GM21786 (cell line): ENCODE measurements around the gene RXRB.
"Not testable (repeated sequence)": the region's sequence is repeated elsewhere in the genome, so short reads cannot be mapped to it uniquely, and the experiment has no call there.

Experiments
- ATAC-seq: cut with Tn5 transposase; IDR thresholded peaks from one replicate; pipeline ENCODE4 v1.9.1; 2021; ENCODE audit not compliant: unreplicated experiment

RXRB gene

GRCh38 chr6:33164665-33165373, 35.6 kb downstream of the RXRB start:
- ATAC-seq, result no peak

- ATAC-seq, result no peak
Measured at GRCh38 chr6:33164176-33164575, 36.3 kb downstream of the RXRB start.

GRCh38 chr6:33163540-33163939, 36.9 kb downstream of the RXRB start:
- ATAC-seq, result no peak

GRCh38 chr6:33161354-33162331, 38.8 kb downstream of the RXRB start:
- no peak for ATAC-seq

- no peak for ATAC-seq
Measured at GRCh38 chr6:33160728-33161344, 39.6 kb downstream of the RXRB start.

GRCh38 chr6:33160096-33160495, 40.4 kb downstream of the RXRB start:
- no peak for ATAC-seq

GRCh38 chr6:33156964-33157363, 43.5 kb downstream of the RXRB start:
- ATAC-seq, result no peak

- no peak for ATAC-seq
Measured at GRCh38 chr6:33156561-33156960, 43.9 kb downstream of the RXRB start.

- no peak for ATAC-seq
Measured at GRCh38 chr6:33154349-33154748, 46.1 kb downstream of the RXRB start.

GRCh38 chr6:33151050-33151449, 49.4 kb downstream of the RXRB start:
- ATAC-seq, result no peak

GRCh38 chr6:33150560-33150959, 49.9 kb downstream of the RXRB start:
- not testable (repeated sequence) for ATAC-seq

GRCh38 chr6:33147807-33148666, 52.4 kb downstream of the RXRB start:
- no peak for ATAC-seq

GRCh38 chr6:33144373-33144772, 56.1 kb downstream of the RXRB start:
- ATAC-seq, result no peak
